H1 (cell line): Measurements from ENCODE around the gene BAZ2B.

ENCODE experiments used
- BRCA1 ChIP-seq: IDR thresholded peaks from 2 replicates; pipeline ENCODE4 v1.6.1; 2012; ENCODE audit warnings: low read depth, low read length, improper control_type of control experiment
- TF ChIP-seq, protein P1 (sequence below), 3 experiments: IDR thresholded peaks; 1 replicate in 2 of 3; 2 replicates in 1 of 3; pipeline versions ENCODE4 v1.5.1 to v1.6.1; 2011; ENCODE audit warnings: low read length in 3 of 3, mild to moderate bottlenecking in 3 of 3, inconsistent platforms in 2 of 3, low read depth in 1 of 3, moderate library complexity in 1 of 3; ENCODE audit not compliant: insufficient read depth in 1 of 3; ENCODE audit errors: control extremely low read depth in 1 of 3
- TF ChIP-seq, protein P2 (sequence below): IDR thresholded peaks from 2 replicates; pipeline ENCODE4 v1.6.1; 2011; ENCODE audit warnings: low read depth, mild to moderate bottlenecking, low read length; ENCODE audit not compliant: insufficient read depth

DNA sequence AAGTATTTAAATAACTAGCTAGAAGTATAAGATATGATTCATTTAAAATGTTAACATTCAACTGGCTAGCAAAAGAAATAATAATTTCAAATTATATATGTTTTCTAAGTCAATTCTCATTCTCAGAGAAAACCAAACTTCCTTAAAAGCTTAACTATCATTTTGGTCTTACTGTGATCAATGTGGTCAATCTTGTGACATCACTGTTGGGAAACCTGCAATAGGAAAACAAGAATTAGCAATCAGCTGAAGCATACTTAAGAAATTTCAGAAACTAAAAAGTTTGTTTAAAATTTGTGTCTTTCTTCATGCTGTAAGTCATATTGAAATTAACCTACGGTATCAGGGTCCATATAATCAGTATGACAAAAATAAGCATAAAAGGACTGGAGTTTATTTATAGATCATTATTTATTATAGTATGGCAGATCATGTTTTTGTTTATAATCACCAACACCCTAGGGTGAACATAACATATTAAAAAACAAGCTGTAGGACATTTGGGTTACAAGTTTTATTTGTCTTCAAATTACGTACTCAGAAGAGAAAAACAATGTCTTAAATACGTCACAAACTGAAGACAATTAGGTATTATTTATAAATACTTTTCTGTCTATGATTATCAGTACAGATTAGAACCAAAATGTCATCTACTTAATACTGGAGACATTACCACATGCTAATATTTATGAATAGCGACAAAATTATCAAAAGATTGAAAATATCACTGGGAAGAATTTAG lies 60.5 kb downstream of the BAZ2B start:
- TF ChIP-seq, protein P1, sequence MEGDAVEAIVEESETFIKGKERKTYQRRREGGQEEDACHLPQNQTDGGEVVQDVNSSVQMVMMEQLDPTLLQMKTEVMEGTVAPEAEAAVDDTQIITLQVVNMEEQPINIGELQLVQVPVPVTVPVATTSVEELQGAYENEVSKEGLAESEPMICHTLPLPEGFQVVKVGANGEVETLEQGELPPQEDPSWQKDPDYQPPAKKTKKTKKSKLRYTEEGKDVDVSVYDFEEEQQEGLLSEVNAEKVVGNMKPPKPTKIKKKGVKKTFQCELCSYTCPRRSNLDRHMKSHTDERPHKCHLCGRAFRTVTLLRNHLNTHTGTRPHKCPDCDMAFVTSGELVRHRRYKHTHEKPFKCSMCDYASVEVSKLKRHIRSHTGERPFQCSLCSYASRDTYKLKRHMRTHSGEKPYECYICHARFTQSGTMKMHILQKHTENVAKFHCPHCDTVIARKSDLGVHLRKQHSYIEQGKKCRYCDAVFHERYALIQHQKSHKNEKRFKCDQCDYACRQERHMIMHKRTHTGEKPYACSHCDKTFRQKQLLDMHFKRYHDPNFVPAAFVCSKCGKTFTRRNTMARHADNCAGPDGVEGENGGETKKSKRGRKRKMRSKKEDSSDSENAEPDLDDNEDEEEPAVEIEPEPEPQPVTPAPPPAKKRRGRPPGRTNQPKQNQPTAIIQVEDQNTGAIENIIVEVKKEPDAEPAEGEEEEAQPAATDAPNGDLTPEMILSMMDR (IDR thresholded peaks at IDR 0.05; ENCODE audit: control extremely low read depth in 1 of 3, insufficient read depth in 1 of 3, low read depth in 1 of 3, low read length in 3 of 3), result no peak
- no peak for TF ChIP-seq BRCA1
- TF ChIP-seq, protein P2, sequence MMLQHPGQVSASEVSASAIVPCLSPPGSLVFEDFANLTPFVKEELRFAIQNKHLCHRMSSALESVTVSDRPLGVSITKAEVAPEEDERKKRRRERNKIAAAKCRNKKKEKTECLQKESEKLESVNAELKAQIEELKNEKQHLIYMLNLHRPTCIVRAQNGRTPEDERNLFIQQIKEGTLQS, result no peak
